Measurements from ENCODE around the gene INO80C.

DNA sequence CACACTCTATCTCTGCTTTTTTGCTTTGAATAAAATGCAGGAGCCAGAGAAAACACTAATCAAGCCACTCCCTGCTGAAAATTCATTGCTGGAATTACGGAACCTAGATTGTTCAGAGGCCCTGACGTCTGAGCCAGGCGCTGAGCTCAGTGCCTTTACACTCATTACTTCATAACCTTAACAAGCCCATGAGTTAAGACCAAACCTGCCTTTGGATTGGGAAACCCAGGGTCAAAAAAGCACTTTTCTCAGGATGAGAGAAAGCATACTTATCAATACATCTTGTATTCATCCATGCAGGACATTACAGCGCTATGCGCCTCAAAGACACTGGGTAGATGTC lies 762 bp downstream of the INO80C start:
- TF ChIP-seq, protein P1, sequence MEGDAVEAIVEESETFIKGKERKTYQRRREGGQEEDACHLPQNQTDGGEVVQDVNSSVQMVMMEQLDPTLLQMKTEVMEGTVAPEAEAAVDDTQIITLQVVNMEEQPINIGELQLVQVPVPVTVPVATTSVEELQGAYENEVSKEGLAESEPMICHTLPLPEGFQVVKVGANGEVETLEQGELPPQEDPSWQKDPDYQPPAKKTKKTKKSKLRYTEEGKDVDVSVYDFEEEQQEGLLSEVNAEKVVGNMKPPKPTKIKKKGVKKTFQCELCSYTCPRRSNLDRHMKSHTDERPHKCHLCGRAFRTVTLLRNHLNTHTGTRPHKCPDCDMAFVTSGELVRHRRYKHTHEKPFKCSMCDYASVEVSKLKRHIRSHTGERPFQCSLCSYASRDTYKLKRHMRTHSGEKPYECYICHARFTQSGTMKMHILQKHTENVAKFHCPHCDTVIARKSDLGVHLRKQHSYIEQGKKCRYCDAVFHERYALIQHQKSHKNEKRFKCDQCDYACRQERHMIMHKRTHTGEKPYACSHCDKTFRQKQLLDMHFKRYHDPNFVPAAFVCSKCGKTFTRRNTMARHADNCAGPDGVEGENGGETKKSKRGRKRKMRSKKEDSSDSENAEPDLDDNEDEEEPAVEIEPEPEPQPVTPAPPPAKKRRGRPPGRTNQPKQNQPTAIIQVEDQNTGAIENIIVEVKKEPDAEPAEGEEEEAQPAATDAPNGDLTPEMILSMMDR (IDR thresholded peaks at IDR 0.05; ENCODE audit: low read depth, low read length, poor library complexity, severe bottlenecking) = no peak
- TF ChIP-seq EZH2phosphoT487 (IDR thresholded peaks at IDR 0.05; ENCODE audit: borderline replicate concordance, low read length) = no peak
